HG03442 (cell line): ENCODE results near the gene OSM.
A peak's percentile ranks its signal among the peaks of the same experiment; 100 is the strongest.

Experiments
- ATAC-seq: cut with Tn5 transposase; IDR thresholded peaks from one replicate; pipeline ENCODE4 v1.9.1; 2021; ENCODE audit warnings: mild to moderate bottlenecking, moderate library complexity; ENCODE audit not compliant: unreplicated experiment

Gene OSM

GRCh38 chr22:30285846-30286200, 19.2 kb upstream of the OSM start:
- ATAC-seq = no peak

DNA sequence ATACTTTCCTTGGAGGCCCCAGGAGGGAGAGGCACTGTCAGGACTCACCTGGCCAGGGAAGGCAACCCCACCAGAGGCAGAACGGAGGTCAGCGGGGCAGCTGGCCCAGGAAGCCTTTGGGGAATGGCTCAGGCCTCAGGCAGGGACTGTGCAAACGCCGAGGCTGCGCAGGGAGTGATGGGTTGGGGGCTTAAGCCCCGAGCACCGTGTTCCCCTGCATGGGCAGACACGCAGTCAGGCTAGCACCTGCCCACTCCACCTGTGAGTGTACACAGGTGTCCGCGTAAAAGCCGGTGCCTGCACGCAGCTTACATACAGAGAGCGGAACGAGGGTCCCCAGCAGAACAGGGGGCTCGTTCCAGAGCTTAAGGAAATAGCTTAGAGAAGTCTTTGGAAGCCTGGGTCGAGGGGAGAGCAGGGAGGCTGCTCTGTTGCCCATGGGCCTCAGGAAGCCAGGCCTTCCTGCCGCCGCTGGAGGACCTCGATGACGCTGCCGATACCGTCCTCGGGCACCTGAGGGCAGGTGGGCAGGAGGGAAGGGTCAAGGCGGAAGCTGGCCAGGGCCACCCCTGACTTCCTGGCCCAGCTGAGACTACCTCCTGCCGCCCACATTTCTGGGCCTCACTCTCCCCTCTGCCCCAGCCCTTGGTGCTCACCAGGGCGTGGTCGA, 18.7 kb upstream of the OSM start:
- ATAC-seq = no peak

- no peak for ATAC-seq
Measured at GRCh38 chr22:30284666-30285065, 18.0 kb upstream of the OSM start.

GRCh38 chr22:30284172-30284571, 17.5 kb upstream of the OSM start:
- no peak for ATAC-seq

DNA sequence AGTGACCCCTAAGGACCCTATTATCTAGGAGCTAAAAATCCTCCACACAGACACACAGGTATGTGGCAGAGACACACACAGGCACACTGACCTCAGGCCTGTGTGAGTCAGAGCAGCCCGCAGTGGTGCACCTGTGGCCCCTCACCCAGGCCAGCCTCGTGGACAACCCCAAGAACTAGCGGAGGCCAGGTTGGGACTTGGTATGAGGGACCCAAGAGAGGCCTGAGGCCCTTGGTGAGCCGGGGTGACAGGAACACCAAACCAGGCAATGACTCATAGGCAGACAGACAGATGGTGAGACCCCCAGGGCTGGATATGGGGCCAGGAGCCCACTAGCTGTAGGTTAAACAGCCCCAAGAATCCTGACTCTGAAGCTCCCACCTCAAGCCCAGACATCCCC, 16.7 kb upstream of the OSM start:
- no peak for ATAC-seq

DNA sequence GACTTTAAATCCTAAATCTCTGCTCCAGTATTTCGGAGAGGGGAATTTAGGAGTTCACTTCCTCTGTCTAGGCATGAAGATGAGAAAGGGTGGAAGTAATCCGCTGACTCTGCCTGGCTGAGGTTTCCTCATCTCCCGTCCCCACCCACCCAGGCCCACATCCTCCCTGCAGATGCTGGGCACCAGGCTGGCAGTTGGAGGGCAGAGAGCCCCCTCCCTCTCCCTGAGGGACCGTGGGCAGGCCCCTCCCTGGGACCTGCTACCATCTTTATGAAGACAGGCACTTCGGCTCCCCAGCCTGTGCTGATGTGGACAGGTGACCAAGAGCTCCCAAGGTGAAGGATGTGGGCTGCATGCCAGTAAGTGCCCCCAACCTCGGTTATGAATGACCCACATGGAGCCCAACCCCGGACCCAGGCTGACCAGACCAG, 16.0 kb upstream of the OSM start:
- ATAC-seq = no peak

DNA sequence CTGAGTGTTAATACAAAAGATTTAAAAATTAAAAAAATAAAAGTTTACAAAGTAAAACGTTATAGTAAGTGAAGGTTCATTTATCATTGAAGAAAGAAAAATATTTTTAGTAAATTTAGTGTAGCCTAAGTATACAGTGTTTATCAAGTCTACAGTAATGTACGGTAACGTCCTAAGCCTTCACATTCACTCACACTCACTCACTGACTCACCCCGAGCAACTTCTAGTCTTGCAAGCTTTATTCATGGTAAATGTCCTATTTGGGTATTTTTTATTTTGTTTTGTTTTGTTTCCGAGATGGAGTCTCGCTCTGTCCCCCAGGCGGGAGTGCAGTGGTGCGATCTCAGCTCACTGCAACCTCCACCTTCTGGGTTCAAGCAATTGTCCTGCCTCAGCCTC, 13.9 kb upstream of the OSM start:
- no peak for ATAC-seq

DNA sequence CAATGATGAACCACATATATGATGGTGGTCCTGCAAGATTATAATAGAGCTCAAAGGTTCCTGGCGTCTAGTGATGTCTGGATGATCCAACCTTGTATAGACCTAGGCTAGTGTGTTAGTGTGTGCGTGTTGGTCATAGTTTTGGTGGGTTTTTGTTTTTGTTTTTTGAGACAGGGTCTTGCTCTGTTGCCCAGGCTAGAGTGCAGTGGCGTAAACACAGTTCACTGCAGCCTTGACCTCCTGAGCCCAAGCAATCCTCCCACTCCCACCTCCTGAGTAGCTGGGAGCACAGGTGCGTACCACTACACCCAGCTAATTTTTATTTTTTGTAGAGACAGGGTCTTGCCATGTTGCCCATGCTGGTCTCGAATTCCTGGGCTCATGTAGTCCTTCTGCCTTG, 13.3 kb upstream of the OSM start:
- ATAC-seq = no peak

DNA sequence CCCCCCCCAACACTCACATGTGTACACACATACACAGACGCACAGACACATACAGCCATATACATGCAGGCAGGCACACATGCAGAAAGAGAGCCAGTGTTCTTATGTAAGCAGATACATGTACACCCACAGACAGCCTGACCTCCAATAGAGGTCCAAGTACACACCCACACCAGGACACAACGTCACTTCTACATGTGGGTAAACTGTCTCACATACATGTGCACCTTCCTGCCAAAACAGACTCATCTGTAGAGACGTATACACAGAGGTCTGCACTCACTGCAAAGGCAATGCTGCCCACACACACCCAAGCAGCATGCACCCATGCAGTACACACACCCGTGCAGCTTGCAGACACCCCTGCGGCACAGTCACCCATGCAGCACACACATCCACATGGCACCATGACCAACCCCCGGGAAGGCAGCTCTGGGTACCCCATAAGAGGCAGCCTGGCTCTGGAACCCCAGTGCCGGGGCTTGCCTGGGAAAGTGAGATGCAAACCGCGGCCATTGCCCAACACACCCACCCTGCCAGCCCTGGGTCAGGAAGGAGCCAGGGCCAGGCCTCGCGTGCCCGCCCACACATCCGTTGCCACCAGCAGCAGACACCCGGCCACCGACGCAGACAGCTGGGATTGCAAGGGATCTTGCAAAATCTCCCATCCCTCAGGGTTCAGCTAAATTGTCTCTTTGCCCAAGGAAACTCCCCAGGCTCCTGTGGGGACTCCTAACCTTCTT, 12.6 kb upstream of the OSM start:
- no peak for ATAC-seq

DNA sequence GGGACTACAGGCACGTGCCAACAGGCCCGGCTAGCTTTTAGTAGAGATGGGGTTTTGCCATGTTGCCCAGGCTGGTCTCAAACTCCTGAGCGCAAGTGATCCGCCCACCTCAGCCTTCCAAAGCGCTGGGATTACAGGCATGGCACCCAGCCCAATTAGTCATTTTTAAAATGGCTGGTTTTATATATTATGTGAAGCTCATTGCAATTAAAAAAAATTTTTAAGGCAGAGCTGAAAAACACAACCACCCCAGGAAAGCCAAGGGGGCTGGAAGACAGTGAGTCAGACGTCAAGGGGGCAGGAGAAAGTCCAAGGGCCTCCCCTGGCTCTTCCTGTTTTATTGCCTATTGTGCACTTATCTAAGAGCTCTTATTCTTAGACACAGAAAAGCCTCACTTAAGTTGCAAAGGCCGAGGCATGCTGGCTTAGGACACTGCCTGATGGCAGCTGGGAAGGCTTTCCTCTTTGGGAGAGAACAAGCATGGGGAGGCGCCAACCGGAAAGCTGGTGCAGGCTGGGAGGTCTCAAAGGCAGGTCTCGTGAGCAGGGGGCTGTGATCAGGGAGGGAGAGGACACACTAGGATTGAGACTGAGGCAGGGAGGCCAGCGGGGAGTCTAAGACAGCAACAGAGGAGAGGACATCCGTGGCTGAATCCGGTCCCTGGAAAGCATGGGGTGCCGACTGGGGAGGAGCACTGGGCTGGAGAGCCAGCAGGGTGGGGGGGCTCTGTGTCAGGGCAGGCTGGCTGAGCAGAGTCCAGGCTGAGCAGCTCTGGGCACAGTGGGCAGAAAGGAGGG, 11.1 kb upstream of the OSM start:
- ATAC-seq = no peak

DNA sequence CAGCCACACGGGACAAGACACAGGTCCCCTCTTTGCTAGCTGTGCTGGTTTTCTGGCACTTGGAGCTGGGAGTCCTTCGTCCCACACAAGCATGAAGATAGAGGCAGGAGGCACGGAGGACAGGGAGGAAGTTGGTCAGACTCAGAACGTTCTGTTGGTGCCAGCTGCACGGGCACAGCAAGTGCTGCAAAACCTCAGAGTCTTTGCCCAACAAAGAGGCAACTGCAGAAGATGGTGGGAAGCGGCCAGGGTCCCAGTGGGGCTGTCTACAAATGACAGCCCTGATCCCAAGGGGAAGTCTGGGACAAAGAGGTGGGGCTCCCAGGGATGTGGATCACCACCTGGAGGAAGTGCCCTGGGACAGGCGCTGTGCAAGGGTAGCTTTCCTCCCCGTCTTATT, 9.4 kb upstream of the OSM start:
- ATAC-seq = no peak

GRCh38 chr22:30275625-30276024, 9.0 kb upstream of the OSM start:
- ATAC-seq = no peak

DNA sequence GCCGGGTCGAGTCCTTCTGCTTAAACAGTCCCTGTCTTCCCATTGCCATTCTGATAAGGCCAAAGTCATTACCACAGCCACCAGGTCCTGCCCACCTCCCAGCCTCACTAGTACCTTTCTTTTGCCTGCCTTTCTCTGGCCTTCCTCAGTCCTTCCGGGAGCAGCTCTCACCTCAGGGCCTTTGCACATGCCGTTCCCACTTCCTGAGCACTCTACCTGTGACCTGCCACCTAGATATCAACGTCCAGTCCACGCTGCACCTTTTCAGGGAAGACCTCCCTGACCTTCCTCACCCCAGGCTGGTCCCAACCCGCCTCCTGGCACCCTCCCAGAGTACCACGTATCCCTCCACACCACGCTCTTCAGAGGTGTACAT, 7.8 kb upstream of the OSM start:
- no peak for ATAC-seq

DNA sequence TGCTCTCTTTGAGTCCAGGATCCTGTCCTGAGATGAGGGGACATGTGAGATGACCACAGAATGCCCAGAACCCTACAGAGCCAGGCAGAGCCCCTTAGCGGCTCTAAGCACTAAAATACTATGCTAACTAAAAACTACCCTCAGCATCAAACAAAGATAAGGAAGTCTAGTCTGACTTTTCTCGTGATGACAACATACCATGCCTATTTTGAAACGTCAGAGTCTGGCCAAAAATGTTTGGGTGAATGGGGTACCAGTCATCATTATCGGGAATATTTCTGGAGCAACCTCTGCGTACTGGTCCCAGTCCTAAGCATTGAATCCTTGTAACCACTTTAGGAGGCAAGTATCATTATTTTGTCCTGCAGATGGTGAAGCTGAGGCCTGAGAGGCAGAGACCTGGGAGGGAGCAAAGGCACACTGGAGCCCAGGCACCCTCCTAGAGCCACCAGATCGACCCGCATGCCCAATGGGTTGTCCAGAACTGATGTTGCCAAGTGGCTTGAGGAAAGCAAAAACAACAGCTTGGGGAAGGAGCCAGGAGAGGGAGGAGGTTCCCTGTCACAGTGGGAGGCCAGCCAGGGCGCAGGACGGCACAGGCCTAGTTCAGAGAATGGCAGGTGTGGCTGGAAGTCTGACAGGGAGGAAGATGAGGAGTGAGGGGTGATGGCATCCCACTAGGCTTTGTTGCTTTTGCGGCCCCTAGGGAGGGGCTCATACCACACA, 7.2 kb upstream of the OSM start:
- no peak for ATAC-seq

DNA sequence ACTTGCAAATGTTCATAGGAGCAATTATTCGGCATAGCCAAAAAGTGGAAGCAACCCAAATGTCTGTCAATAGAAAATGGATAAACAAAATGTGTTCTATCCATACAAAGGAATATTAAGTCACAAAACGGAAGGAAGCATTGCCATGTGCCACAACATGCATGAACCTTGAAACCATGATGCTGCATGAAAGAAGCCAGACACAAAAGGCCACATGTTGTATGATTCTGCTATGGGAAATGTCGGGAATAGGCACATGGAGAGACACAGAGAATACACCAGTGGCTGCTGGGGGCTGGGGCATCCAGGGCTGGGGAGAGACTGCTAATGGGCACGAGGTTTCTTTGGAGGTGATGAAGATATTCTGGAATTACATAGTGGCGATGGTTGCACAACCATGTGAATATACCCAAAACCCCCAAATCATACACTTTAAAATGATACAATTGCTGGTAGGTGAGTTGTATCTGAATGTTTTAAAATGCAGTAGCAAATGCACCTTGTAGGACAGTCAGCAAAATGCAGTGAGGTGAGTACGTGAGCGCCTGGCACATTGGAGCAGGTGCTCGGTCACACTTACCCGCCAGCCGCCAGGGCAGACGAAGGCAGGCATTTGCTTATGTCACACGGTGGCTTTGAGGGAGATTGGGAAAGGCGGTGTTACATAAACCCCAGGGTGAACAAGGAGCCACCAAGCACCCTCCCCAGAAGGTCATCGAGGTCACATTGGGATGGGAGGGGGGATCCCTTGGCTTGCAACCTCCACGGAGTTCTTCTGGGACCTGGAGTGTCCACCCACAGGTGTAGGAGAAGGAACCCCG, 6.3 kb upstream of the OSM start:
- no peak for ATAC-seq

DNA sequence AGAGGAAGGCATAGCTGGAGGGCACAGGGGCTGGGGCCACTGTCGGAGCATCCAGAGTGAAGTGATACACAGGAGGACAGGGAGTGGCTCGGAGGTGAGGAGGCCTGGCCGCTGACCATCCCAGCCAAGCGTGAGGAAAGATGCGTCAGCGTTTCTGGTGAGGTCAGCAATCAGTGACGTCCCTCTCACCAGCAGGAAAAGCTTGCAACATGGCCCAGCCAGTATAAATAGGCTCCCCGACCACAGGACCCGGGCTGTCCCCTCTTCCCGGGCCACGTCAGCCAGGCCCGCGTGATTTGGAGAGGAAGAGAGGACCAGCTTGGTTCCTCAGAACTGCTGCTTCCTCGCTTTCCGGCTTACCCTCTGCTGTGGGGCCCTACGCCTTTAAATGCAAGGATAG, 4.2 kb upstream of the OSM start:
- ATAC-seq = no peak

DNA sequence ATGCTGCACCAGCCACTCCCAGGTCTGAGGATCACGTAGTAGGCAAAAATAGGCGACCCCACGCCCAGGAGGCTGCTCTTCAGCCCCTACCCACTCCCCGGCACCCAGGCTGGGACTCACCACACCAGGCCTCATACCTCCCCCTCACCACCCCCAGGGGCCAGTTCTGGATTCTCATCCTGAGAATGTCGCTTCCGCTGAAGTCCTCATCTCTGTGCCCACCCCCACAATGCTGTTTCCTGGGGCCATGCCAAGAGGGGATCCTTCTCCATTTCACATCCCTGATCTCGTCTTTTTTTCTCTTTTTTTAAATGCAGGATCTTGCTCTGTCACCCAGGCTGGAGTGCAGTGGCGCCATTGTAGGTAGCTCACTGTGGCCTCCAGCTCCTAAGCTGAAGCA, 1.7 kb upstream of the OSM start:
- ATAC-seq = no peak

DNA sequence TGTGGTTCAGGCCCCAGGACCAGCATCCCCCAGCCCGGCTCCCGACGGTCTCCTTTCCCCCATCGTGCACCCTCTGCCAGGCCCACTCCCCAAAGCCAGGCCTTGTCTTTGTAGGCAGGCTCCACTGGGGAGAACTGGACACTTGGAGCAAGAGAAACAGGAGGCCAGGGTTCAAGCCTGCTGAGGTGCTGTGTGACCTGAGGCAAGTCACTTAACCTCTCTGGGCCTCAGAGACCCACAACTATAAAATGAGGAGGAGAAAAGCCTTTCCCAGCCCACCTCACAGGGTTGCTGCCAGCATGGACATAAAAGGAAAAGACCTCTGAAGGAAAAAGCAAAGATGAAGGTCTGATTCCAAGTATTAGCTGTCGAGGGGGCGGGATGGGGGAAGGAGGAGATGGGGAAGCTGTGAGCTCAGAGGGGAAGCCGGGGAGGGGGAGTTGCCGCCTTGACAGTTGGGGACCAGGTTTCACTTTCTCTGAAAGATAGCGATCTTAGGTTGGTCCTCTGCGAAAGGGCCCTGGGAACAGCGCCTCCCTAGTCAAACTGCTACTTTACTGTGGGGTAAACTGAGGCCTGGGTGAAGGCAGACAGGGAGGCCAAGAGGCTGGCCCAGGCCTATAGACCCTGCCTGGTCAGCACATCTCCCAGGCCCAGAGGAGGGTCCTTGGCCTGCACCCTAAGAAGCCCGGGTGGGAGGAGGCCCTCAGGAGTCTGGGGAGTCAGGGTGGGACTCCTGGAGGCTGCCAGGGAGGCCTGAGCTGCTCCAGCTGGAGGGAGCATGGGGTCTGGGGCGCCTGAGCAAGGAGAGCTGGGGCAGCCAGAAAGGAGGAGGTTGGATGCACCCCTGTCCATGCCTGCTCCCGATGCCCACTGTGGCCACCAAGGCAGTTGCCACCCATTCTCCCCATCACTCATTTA, 991 bp upstream of the OSM start:
- no peak for ATAC-seq

GRCh38 chr22:30265823-30266444, 717 bp downstream of the OSM start:
- peak; percentile 49 for ATAC-seq
